ENCODE measurements around the gene GSTT4. TPM values are rescaled to one million over a fixed set of nuclear protein-coding genes. Genes with fewer than 3 reads are reported as not detected.

Gene GSTT4
- total RNA-seq, 1 donor from 2014 or later = not detected

DNA sequence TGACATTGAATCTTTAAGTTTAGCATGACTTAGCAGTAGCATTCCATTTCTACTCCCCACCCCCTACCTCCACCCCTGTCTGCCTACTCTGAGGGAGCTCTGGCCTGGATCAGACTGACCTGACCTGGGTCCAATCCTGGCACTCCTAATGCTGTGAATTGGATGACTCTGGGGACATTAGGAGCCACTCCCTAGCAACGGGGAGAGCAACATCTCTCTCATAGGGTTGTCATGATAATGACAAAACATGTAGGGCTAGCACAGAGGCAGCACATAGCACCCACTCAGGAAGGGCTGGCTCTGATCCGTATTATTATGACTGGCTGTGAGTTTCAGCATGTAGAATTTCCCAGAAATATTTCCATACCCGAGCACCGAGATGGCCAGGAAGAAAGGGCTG, 46.3 kb upstream of the GSTT4 start:
- Histone ChIP-seq H4K20me1 (ENCODE audit: low read depth) (no peaks in the 10 kb centered on the region), H3K79me2 (ENCODE audit: low read depth) (no peaks in the 10 kb centered on the region), H2AFZ (replicated peaks) (no peak overlapping the region), H3K4me3 (no peak overlapping the region), H3K4me2 (no peak overlapping the region), H3K27me3 (no peaks in the 10 kb centered on the region), H3K4me1 (no peaks in the 10 kb centered on the region), H3K36me3 (no peaks in the 10 kb centered on the region), H3K9me3 (ENCODE audit: low read depth) (no peaks in the 10 kb centered on the region), H3F3A (ENCODE audit: low read depth) (no peaks in the 10 kb centered on the region), H3K27ac (no peak overlapping the region), H3K9ac (no peak overlapping the region)
- Mint-ChIP-seq H3K4me1 (peaks cover 2% of the 10 kb centered on the region), H3K27me3 (ENCODE audit: insufficient read depth, low read depth) (peaks cover 2% of the 10 kb centered on the region), H3K4me3 (no peak overlapping the region), H3K9me3 (no peaks in the 10 kb centered on the region), H3K27ac (no peak overlapping the region), H3K36me3 (peaks cover 35% of the 10 kb centered on the region)
- no peak for TF ChIP-seq EZH2phosphoT487 (IDR thresholded peaks at IDR 0.05)
- no peak for TF ChIP-seq EZH2 (IDR thresholded peaks at IDR 0.05)
- TF ChIP-seq, protein P1, sequence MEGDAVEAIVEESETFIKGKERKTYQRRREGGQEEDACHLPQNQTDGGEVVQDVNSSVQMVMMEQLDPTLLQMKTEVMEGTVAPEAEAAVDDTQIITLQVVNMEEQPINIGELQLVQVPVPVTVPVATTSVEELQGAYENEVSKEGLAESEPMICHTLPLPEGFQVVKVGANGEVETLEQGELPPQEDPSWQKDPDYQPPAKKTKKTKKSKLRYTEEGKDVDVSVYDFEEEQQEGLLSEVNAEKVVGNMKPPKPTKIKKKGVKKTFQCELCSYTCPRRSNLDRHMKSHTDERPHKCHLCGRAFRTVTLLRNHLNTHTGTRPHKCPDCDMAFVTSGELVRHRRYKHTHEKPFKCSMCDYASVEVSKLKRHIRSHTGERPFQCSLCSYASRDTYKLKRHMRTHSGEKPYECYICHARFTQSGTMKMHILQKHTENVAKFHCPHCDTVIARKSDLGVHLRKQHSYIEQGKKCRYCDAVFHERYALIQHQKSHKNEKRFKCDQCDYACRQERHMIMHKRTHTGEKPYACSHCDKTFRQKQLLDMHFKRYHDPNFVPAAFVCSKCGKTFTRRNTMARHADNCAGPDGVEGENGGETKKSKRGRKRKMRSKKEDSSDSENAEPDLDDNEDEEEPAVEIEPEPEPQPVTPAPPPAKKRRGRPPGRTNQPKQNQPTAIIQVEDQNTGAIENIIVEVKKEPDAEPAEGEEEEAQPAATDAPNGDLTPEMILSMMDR (IDR thresholded peaks at IDR 0.05) = no peak
- no peak for DNase-seq (ENCODE audit: low spot score)

DNA sequence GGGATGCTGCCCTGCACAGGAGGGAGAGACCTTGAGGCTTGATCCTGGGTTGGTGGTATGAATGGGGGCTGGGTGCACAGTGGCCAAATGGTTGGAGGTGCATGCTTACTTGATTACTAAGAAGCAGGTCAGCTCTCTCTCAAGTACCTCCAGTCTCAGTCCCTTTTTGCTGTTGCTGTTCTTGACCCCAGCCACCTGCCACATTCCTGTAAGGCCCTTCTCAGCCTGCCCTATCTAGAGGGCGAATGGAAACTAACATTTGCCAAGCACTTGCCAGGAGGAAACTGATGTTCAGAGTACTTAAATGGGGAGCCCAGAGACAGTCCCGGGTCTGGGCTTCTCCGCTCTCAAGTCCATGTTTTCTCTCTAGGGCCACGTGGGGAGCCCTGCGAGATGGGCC, 45.8 kb upstream of the GSTT4 start:
- TF ChIP-seq, protein P1 (IDR thresholded peaks at IDR 0.05) = no peak
- Mint-ChIP-seq H3K4me1 (peaks cover 4% of the 10 kb centered on the region), H3K9me3 (no peaks in the 10 kb centered on the region), H3K27ac (no peak overlapping the region), H3K36me3 (peaks cover 34% of the 10 kb centered on the region), H3K27me3 (ENCODE audit: insufficient read depth, low read depth) (peaks cover 2% of the 10 kb centered on the region), H3K4me3 (no peak overlapping the region)
- H3K9me3 ChIP-seq (ENCODE audit: low read depth) = no peaks in the 10 kb centered on the region
- no peak for DNase-seq (ENCODE audit: low spot score)
- H3K36me3 ChIP-seq = no peaks in the 10 kb centered on the region
- no peak overlapping the region for H3K27ac ChIP-seq
- no peaks in the 10 kb centered on the region for H3K27me3 ChIP-seq
- H3K4me2 ChIP-seq = no peak overlapping the region
- no peak overlapping the region for H3K9ac ChIP-seq
- H4K20me1 ChIP-seq (ENCODE audit: low read depth) = peaks cover under 1% of the 10 kb centered on the region
- no peak overlapping the region for H3K4me3 ChIP-seq
- H3K4me1 ChIP-seq = no peaks in the 10 kb centered on the region
- H3K79me2 ChIP-seq (ENCODE audit: low read depth) = no peaks in the 10 kb centered on the region
- H2AFZ ChIP-seq (replicated peaks) = no peak overlapping the region
- H3F3A ChIP-seq (ENCODE audit: low read depth) = no peaks in the 10 kb centered on the region

DNA sequence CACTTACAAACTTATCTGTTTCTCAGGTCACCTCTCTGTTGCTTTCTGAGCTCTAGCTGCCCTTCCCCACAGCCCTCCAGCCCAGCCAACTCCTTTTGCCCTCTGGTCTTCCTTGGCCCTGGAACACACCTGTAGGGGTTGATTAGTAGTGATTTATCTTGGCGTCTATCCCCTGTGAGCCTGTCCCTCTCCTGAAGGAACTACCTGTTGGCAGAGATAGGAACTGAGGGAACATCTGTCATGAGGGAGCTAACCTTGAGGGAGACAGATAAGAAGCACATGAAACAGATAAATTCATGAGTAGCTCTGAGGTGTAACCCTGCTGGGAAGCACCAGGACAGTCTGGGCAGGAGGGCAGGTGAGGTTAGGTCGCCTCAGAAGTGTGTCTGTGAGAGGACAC, 44.7 kb upstream of the GSTT4 start:
- Mint-ChIP-seq H3K4me3 (no peak overlapping the region), H3K27ac (no peak overlapping the region), H3K4me1 (peaks cover 4% of the 10 kb centered on the region), H3K9me3 (no peaks in the 10 kb centered on the region), H3K27me3 (ENCODE audit: insufficient read depth, low read depth) (no peaks in the 10 kb centered on the region), H3K36me3 (peaks cover 30% of the 10 kb centered on the region)
- no peak overlapping the region for H3K27ac ChIP-seq
- H3K9ac ChIP-seq = no peak overlapping the region
- H3K4me1 ChIP-seq = no peaks in the 10 kb centered on the region
- H4K20me1 ChIP-seq (ENCODE audit: low read depth) = peaks cover 6% of the 10 kb centered on the region
- no peak for DNase-seq (ENCODE audit: low spot score)
- no peaks in the 10 kb centered on the region for H3K9me3 ChIP-seq (ENCODE audit: low read depth)
- no peaks in the 10 kb centered on the region for H3K79me2 ChIP-seq (ENCODE audit: low read depth)
- H3K27me3 ChIP-seq = no peaks in the 10 kb centered on the region
- no peak overlapping the region for H2AFZ ChIP-seq (replicated peaks)
- H3K36me3 ChIP-seq = no peaks in the 10 kb centered on the region
- no peaks in the 10 kb centered on the region for H3F3A ChIP-seq (ENCODE audit: low read depth)
- H3K4me3 ChIP-seq = no peak overlapping the region
- H3K4me2 ChIP-seq = no peak overlapping the region
- TF ChIP-seq EZH2phosphoT487 (IDR thresholded peaks at IDR 0.05) = no peak
- no peak for TF ChIP-seq EZH2 (IDR thresholded peaks at IDR 0.05)
- TF ChIP-seq, protein P1 (IDR thresholded peaks at IDR 0.05) = no peak

DNA sequence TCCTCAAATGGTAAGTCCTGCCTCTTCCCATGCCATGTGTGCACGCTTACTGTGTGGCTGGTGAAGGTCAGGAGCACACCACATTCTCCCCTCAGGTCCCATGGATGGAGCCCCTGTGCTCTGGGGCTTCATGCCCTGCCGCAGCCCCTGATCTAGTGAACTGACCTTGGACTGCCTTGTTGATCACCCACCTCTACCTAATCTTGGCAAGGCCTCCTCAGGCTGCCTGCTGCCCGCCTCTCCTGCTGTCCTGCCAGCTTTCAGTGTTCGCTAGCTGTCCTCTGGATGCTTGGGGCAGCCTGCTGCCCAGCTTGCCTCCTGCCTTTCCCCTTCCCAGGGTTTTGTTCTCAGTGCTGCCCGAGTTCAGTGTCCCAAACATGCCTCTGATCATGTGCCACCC, 44.0 kb upstream of the GSTT4 start:
- Histone ChIP-seq H3K27ac (no peak overlapping the region), H3K9me3 (ENCODE audit: low read depth) (no peaks in the 10 kb centered on the region), H3K4me1 (no peaks in the 10 kb centered on the region), H3K4me3 (no peak overlapping the region), H4K20me1 (ENCODE audit: low read depth) (peaks cover 6% of the 10 kb centered on the region), H3F3A (ENCODE audit: low read depth) (no peaks in the 10 kb centered on the region), H3K27me3 (no peaks in the 10 kb centered on the region), H3K9ac (no peak overlapping the region), H2AFZ (replicated peaks) (no peak overlapping the region), H3K4me2 (no peak overlapping the region), H3K36me3 (no peaks in the 10 kb centered on the region), H3K79me2 (ENCODE audit: low read depth) (no peaks in the 10 kb centered on the region)
- DNase-seq (ENCODE audit: low spot score) = no peak
- peaks cover 32% of the 10 kb centered on the region for H3K36me3 Mint-ChIP-seq
- TF ChIP-seq, protein P1 (IDR thresholded peaks at IDR 0.05) = no peak
- TF ChIP-seq EZH2phosphoT487 (IDR thresholded peaks at IDR 0.05) (no peak), EZH2 (IDR thresholded peaks at IDR 0.05) (no peak)
- no peaks in the 10 kb centered on the region for H3K27me3 Mint-ChIP-seq (ENCODE audit: insufficient read depth, low read depth)
- peaks cover 4% of the 10 kb centered on the region for H3K4me1 Mint-ChIP-seq
- no peaks in the 10 kb centered on the region for H3K9me3 Mint-ChIP-seq
- no peak overlapping the region for H3K4me3 Mint-ChIP-seq
- no peak overlapping the region for H3K27ac Mint-ChIP-seq
